Cerebellar cortex (tissue), 1 donor: Measurements from ENCODE around the gene CTIF.
A peak's percentile ranks its signal among the peaks of the same experiment; 100 is the strongest.

Source experiments
- DNase-seq: peaks from one replicate; pipeline ENCODE4 v3.0.0-alpha.2; 2015; ENCODE audit warnings: low spot score

Gene CTIF

GRCh38 chr18:48732767-48733424 is 194.1 kb downstream of the CTIF start:
- no peak for DNase-seq

- DNase-seq: peak; percentile 84
Observed at GRCh38 chr18:48733643-48734253, 194.9 kb downstream of the CTIF start.

GRCh38 chr18:48734460-48734859 is 195.6 kb downstream of the CTIF start:
- DNase-seq: no peak

- no peak for DNase-seq
Observed at GRCh38 chr18:48735080-48735676, 196.3 kb downstream of the CTIF start.

- no peak for DNase-seq
Observed at GRCh38 chr18:48735681-48736255, 196.9 kb downstream of the CTIF start.

- DNase-seq: no peak
Observed at GRCh38 chr18:48736321-48737260, 197.8 kb downstream of the CTIF start.

GRCh38 chr18:48739266-48740067 is 200.6 kb downstream of the CTIF start:
- peak; percentile 59 for DNase-seq

GRCh38 chr18:48740068-48740440 is 201.2 kb downstream of the CTIF start:
- no peak for DNase-seq

- DNase-seq: no peak
Observed at GRCh38 chr18:48740851-48741485, 202.1 kb downstream of the CTIF start.

GRCh38 chr18:48741866-48742265 is 203.0 kb downstream of the CTIF start:
- no peak for DNase-seq

GRCh38 chr18:48742304-48742703 is 203.5 kb downstream of the CTIF start:
- DNase-seq: no peak

GRCh38 chr18:48742706-48743475 is 204.1 kb downstream of the CTIF start:
- peak; percentile 62 for DNase-seq

GRCh38 chr18:48743886-48744285 is 205.1 kb downstream of the CTIF start:
- DNase-seq: no peak

- no peak for DNase-seq
Observed at GRCh38 chr18:48745293-48745692, 206.5 kb downstream of the CTIF start.

GRCh38 chr18:48749768-48750167 is 210.9 kb downstream of the CTIF start:
- DNase-seq: no peak

GRCh38 chr18:48750485-48751175 is 211.8 kb downstream of the CTIF start:
- no peak for DNase-seq

GRCh38 chr18:48751727-48752468 is 213.1 kb downstream of the CTIF start:
- DNase-seq: no peak

- DNase-seq: no peak
Observed at GRCh38 chr18:48752478-48752877, 213.6 kb downstream of the CTIF start.

- no peak for DNase-seq
Observed at GRCh38 chr18:48752928-48753327, 214.1 kb downstream of the CTIF start.
